NCI-H748 (cell line): ENCODE data around the gene CAMTA1.

Experiments used
- DNase-seq: peaks from one replicate; lab custom pipeline; 2025; ENCODE audit not compliant: unreplicated experiment; lab: John Stamatoyannopoulos, UW

The CAMTA1 gene

GRCh38 chr1:7534061-7534825 is 749.0 kb downstream of the CAMTA1 start:
- DNase-seq, result no peak

- DNase-seq, result no peak
Measured at GRCh38 chr1:7535016-7535415, 749.8 kb downstream of the CAMTA1 start.

GRCh38 chr1:7535934-7536878 is 751.0 kb downstream of the CAMTA1 start:
- DNase-seq, result no peak

GRCh38 chr1:7536891-7537591 is 751.8 kb downstream of the CAMTA1 start:
- DNase-seq, result no peak

GRCh38 chr1:7538033-7538432 is 752.8 kb downstream of the CAMTA1 start:
- no peak for DNase-seq

GRCh38 chr1:7538849-7539768 is 753.9 kb downstream of the CAMTA1 start:
- no peak for DNase-seq

- DNase-seq, result peak; percentile 71
Measured at GRCh38 chr1:7539769-7540175, 754.5 kb downstream of the CAMTA1 start.

GRCh38 chr1:7540816-7541215 is 755.6 kb downstream of the CAMTA1 start:
- no peak for DNase-seq

- DNase-seq, result no peak
Measured at GRCh38 chr1:7541629-7542028, 756.4 kb downstream of the CAMTA1 start.

GRCh38 chr1:7543718-7544090 is 758.5 kb downstream of the CAMTA1 start:
- no peak for DNase-seq

- DNase-seq, result no peak
Measured at GRCh38 chr1:7549277-7550161, 764.3 kb downstream of the CAMTA1 start.

- no peak for DNase-seq
Measured at GRCh38 chr1:7550261-7550865, 765.1 kb downstream of the CAMTA1 start.

GRCh38 chr1:7550981-7551380 is 765.7 kb downstream of the CAMTA1 start:
- no peak for DNase-seq

- no peak for DNase-seq
Measured at GRCh38 chr1:7551442-7551841, 766.2 kb downstream of the CAMTA1 start.

GRCh38 chr1:7552402-7552801 is 767.1 kb downstream of the CAMTA1 start:
- DNase-seq, result no peak

GRCh38 chr1:7553042-7553690 is 767.9 kb downstream of the CAMTA1 start:
- DNase-seq, result no peak

GRCh38 chr1:7554385-7555235 is 769.4 kb downstream of the CAMTA1 start:
- no peak for DNase-seq
